ENCODE results near the gene ANKRD30B. TPM values are rescaled to one million over a fixed set of nuclear protein-coding genes. Genes with fewer than 3 reads are reported as not detected.
"Not testable (repeated sequence)": the region's sequence is repeated elsewhere in the genome, so short reads cannot be mapped to it uniquely, and the experiment has no call there.

The ANKRD30B gene
- total RNA-seq, 1 donor from 2014 or later: not detected

- not testable (repeated sequence) for H3K4me2 ChIP-seq (ENCODE audit: low read length); H3K4me3 ChIP-seq (ENCODE audit: insufficient read depth, low read depth, low read length); H3K79me2 ChIP-seq (ENCODE audit: insufficient read depth, low read length); H3K27me3 Mint-ChIP-seq (ENCODE audit: low read depth, unreplicated experiment); H3K9me3 ChIP-seq (ENCODE audit: insufficient read depth, low read depth, low read length); H3K36me3 Mint-ChIP-seq (ENCODE audit: low read depth, unreplicated experiment); H3K36me3 ChIP-seq (ENCODE audit: insufficient read depth, low read length); H2AFZ ChIP-seq (ENCODE audit: low read depth, low read length); H3K9ac ChIP-seq (ENCODE audit: low read length); H3K9me3 Mint-ChIP-seq (ENCODE audit: unreplicated experiment); H3K27ac ChIP-seq (ENCODE audit: low read depth, low read length); DNase-seq (ENCODE audit: low read depth); H3K27me3 ChIP-seq (ENCODE audit: insufficient read depth, low read length); H3K4me1 Mint-ChIP-seq (ENCODE audit: low read depth, unreplicated experiment); FAIRE-seq; H3K4me3 Mint-ChIP-seq (ENCODE audit: unreplicated experiment); H4K20me1 ChIP-seq (ENCODE audit: insufficient read depth, low read length); H3K27ac Mint-ChIP-seq (ENCODE audit: unreplicated experiment); H3K4me1 ChIP-seq (ENCODE audit: insufficient read depth, low read length)
Measured at GRCh38 chr18:14856256-14856655, 108.3 kb downstream of the ANKRD30B start.

- FAIRE-seq; H3K36me3 Mint-ChIP-seq (ENCODE audit: low read depth, unreplicated experiment); H3K27ac Mint-ChIP-seq (ENCODE audit: unreplicated experiment); H2AFZ ChIP-seq (ENCODE audit: low read depth, low read length); H3K4me2 ChIP-seq (ENCODE audit: low read length); H3K27ac ChIP-seq (ENCODE audit: low read depth, low read length); H3K9me3 ChIP-seq (ENCODE audit: insufficient read depth, low read depth, low read length); H3K4me3 Mint-ChIP-seq (ENCODE audit: unreplicated experiment); H3K27me3 Mint-ChIP-seq (ENCODE audit: low read depth, unreplicated experiment); H3K36me3 ChIP-seq (ENCODE audit: insufficient read depth, low read length); H3K9ac ChIP-seq (ENCODE audit: low read length); DNase-seq (ENCODE audit: low read depth); H3K4me3 ChIP-seq (ENCODE audit: insufficient read depth, low read depth, low read length); H3K4me1 ChIP-seq (ENCODE audit: insufficient read depth, low read length); H4K20me1 ChIP-seq (ENCODE audit: insufficient read depth, low read length); H3K79me2 ChIP-seq (ENCODE audit: insufficient read depth, low read length); H3K4me1 Mint-ChIP-seq (ENCODE audit: low read depth, unreplicated experiment); H3K9me3 Mint-ChIP-seq (ENCODE audit: unreplicated experiment); H3K27me3 ChIP-seq (ENCODE audit: insufficient read depth, low read length): not testable (repeated sequence)
Measured at GRCh38 chr18:14858514-14858913, 110.5 kb downstream of the ANKRD30B start.

GRCh38 chr18:14859995-14860394 lies 112.0 kb downstream of the ANKRD30B start:
- H4K20me1 ChIP-seq (ENCODE audit: insufficient read depth, low read length); FAIRE-seq; H3K4me2 ChIP-seq (ENCODE audit: low read length); H3K27ac ChIP-seq (ENCODE audit: low read depth, low read length); H3K36me3 Mint-ChIP-seq (ENCODE audit: low read depth, unreplicated experiment); H3K27me3 Mint-ChIP-seq (ENCODE audit: low read depth, unreplicated experiment); H3K36me3 ChIP-seq (ENCODE audit: insufficient read depth, low read length); H3K9ac ChIP-seq (ENCODE audit: low read length); H3K27me3 ChIP-seq (ENCODE audit: insufficient read depth, low read length); H3K9me3 Mint-ChIP-seq (ENCODE audit: unreplicated experiment); H3K4me3 ChIP-seq (ENCODE audit: insufficient read depth, low read depth, low read length); H2AFZ ChIP-seq (ENCODE audit: low read depth, low read length); DNase-seq (ENCODE audit: low read depth); H3K79me2 ChIP-seq (ENCODE audit: insufficient read depth, low read length); H3K9me3 ChIP-seq (ENCODE audit: insufficient read depth, low read depth, low read length); H3K4me3 Mint-ChIP-seq (ENCODE audit: unreplicated experiment); H3K4me1 ChIP-seq (ENCODE audit: insufficient read depth, low read length); H3K27ac Mint-ChIP-seq (ENCODE audit: unreplicated experiment); H3K4me1 Mint-ChIP-seq (ENCODE audit: low read depth, unreplicated experiment): not testable (repeated sequence)

GRCh38 chr18:14866426-14866825 lies 118.5 kb downstream of the ANKRD30B start:
- H3K27me3 ChIP-seq (ENCODE audit: insufficient read depth, low read length); H3K4me2 ChIP-seq (ENCODE audit: low read length); H3K27me3 Mint-ChIP-seq (ENCODE audit: low read depth, unreplicated experiment); H2AFZ ChIP-seq (ENCODE audit: low read depth, low read length); H3K9ac ChIP-seq (ENCODE audit: low read length); H3K36me3 ChIP-seq (ENCODE audit: insufficient read depth, low read length); H3K36me3 Mint-ChIP-seq (ENCODE audit: low read depth, unreplicated experiment); H3K79me2 ChIP-seq (ENCODE audit: insufficient read depth, low read length); H3K4me1 Mint-ChIP-seq (ENCODE audit: low read depth, unreplicated experiment); H3K27ac Mint-ChIP-seq (ENCODE audit: unreplicated experiment); DNase-seq (ENCODE audit: low read depth); H3K4me3 Mint-ChIP-seq (ENCODE audit: unreplicated experiment); H3K4me3 ChIP-seq (ENCODE audit: insufficient read depth, low read depth, low read length); H4K20me1 ChIP-seq (ENCODE audit: insufficient read depth, low read length); H3K27ac ChIP-seq (ENCODE audit: low read depth, low read length); H3K4me1 ChIP-seq (ENCODE audit: insufficient read depth, low read length); H3K9me3 ChIP-seq (ENCODE audit: insufficient read depth, low read depth, low read length); FAIRE-seq; H3K9me3 Mint-ChIP-seq (ENCODE audit: unreplicated experiment): not testable (repeated sequence)

- not testable (repeated sequence) for FAIRE-seq; H3K9me3 ChIP-seq (ENCODE audit: insufficient read depth, low read depth, low read length); H3K36me3 Mint-ChIP-seq (ENCODE audit: low read depth, unreplicated experiment); H3K27me3 Mint-ChIP-seq (ENCODE audit: low read depth, unreplicated experiment); H3K27ac ChIP-seq (ENCODE audit: low read depth, low read length); H3K27ac Mint-ChIP-seq (ENCODE audit: unreplicated experiment); H3K4me3 ChIP-seq (ENCODE audit: insufficient read depth, low read depth, low read length); H3K4me1 ChIP-seq (ENCODE audit: insufficient read depth, low read length); H3K4me2 ChIP-seq (ENCODE audit: low read length); H3K36me3 ChIP-seq (ENCODE audit: insufficient read depth, low read length); H3K4me3 Mint-ChIP-seq (ENCODE audit: unreplicated experiment); H3K4me1 Mint-ChIP-seq (ENCODE audit: low read depth, unreplicated experiment); DNase-seq (ENCODE audit: low read depth); H3K9ac ChIP-seq (ENCODE audit: low read length); H3K27me3 ChIP-seq (ENCODE audit: insufficient read depth, low read length); H3K79me2 ChIP-seq (ENCODE audit: insufficient read depth, low read length); H2AFZ ChIP-seq (ENCODE audit: low read depth, low read length); H4K20me1 ChIP-seq (ENCODE audit: insufficient read depth, low read length); H3K9me3 Mint-ChIP-seq (ENCODE audit: unreplicated experiment)
Measured at GRCh38 chr18:14867988-14868387, 120.0 kb downstream of the ANKRD30B start.

GRCh38 chr18:14868825-14869224 lies 120.9 kb downstream of the ANKRD30B start:
- not testable (repeated sequence) for H3K27ac ChIP-seq (ENCODE audit: low read depth, low read length); H3K4me2 ChIP-seq (ENCODE audit: low read length); H3K9me3 ChIP-seq (ENCODE audit: insufficient read depth, low read depth, low read length); H3K27me3 ChIP-seq (ENCODE audit: insufficient read depth, low read length); FAIRE-seq; H3K36me3 ChIP-seq (ENCODE audit: insufficient read depth, low read length); H3K4me3 Mint-ChIP-seq (ENCODE audit: unreplicated experiment); DNase-seq (ENCODE audit: low read depth); H3K27me3 Mint-ChIP-seq (ENCODE audit: low read depth, unreplicated experiment); H3K79me2 ChIP-seq (ENCODE audit: insufficient read depth, low read length); H3K4me3 ChIP-seq (ENCODE audit: insufficient read depth, low read depth, low read length); H3K36me3 Mint-ChIP-seq (ENCODE audit: low read depth, unreplicated experiment); H3K4me1 Mint-ChIP-seq (ENCODE audit: low read depth, unreplicated experiment); H4K20me1 ChIP-seq (ENCODE audit: insufficient read depth, low read length); H3K4me1 ChIP-seq (ENCODE audit: insufficient read depth, low read length); H3K27ac Mint-ChIP-seq (ENCODE audit: unreplicated experiment); H3K9me3 Mint-ChIP-seq (ENCODE audit: unreplicated experiment); H3K9ac ChIP-seq (ENCODE audit: low read length); H2AFZ ChIP-seq (ENCODE audit: low read depth, low read length)

All from astrocyte (in vitro differentiated cells and primary cell).